ENCODE results near the gene PNN. TPM values are rescaled to one million over a fixed set of nuclear protein-coding genes. Genes with fewer than 3 reads are reported as not detected.

PNN gene
- total RNA-seq, 1 experiment from 2014 or later, result 16.1 TPM

DNA sequence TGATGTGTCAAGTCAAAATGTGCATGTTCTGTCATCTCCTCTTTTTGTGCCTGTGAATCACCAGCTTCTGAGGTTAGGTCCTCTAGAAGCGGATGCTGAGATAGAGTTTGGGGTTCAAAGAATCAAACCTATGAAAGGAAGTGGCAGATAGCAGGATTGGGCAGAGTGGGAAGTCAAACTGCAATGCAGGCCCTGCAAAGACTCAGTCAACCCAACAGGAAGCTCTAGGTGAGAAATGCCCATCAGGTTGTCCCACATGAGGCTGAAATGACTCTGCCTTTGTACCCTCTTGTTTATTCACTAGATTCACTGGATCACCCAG lies 54.1 kb downstream of the PNN start:
- DNase-seq (ENCODE audit: low read depth), result peak; percentile 68

- no peak for DNase-seq (ENCODE audit: low read depth)
Measured at GRCh38 chr14:39229601-39230110, 54.6 kb downstream of the PNN start.

GRCh38 chr14:39230416-39231035 lies 55.5 kb downstream of the PNN start:
- DNase-seq (ENCODE audit: low read depth), result peak; percentile 39

- peak; percentile 77 for DNase-seq (ENCODE audit: low read depth)
Measured at GRCh38 chr14:39231751-39232553, 56.9 kb downstream of the PNN start.

Other genes with a start within 250 kb of the PNN start
- gene SEC23A, start 72.0 kb upstream of the PNN start, total RNA-seq (2014; rRNA removed; shearing (Covaris generic)), result 136 and 159 TPM in 2 replicates
- gene GEMIN2, start 60.9 kb upstream of the PNN start, total RNA-seq (2014; rRNA removed; shearing (Covaris generic)), result 57.0 and 72.8 TPM in 2 replicates
- gene TRAPPC6B, start 4.9 kb upstream of the PNN start, total RNA-seq (2014; rRNA removed; shearing (Covaris generic)), result 22.8 and 24.2 TPM in 2 replicates
- 15.4 and 21.4 TPM in 2 replicates for gene MIA2, start 58.7 kb downstream of the PNN start, total RNA-seq (2014; rRNA removed; shearing (Covaris generic))

All from RPMI7951 (cell line).